Activated naive CD8-positive, alpha-beta T cell treated with anti-CD3 and anti-CD28 coated beads for 36 hours (primary cell): Measurements from ENCODE around the gene ZBTB16. TPM values are rescaled to one million over a fixed set of nuclear protein-coding genes. Genes with fewer than 3 reads are reported as not detected.

Experiments used
- DNase-seq: peaks from one replicate; pipeline ENCODE4 v3.0.0; 2021
- H3K27ac Mint-ChIP-seq: one replicate; pipeline ENCODE4 v1.8.0; 2022; ENCODE audit warnings: mild to moderate bottlenecking, moderate library complexity, mixed read lengths
- H3K27me3 Mint-ChIP-seq: one replicate; pipeline ENCODE4 v1.8.0; 2022; ENCODE audit warnings: mild to moderate bottlenecking, mixed read lengths
- H3K36me3 Mint-ChIP-seq: one replicate; pipeline ENCODE4 v1.8.0; 2021; ENCODE audit warnings: mild to moderate bottlenecking, mixed read lengths
- H3K4me1 Mint-ChIP-seq: one replicate; pipeline ENCODE4 v1.8.0; 2021; ENCODE audit warnings: mixed read lengths
- H3K4me3 Mint-ChIP-seq: one replicate; pipeline ENCODE4 v1.8.0; 2022; ENCODE audit warnings: mild to moderate bottlenecking, moderate library complexity, mixed read lengths
- H3K9me3 Mint-ChIP-seq: one replicate; pipeline ENCODE4 v1.8.0; 2022; ENCODE audit warnings: mixed read lengths
- total RNA-seq, 2 experiments: library from RNA; stranded (reverse); gene quantifications; one replicate each; pipeline ENCODE4 v1.2.3, GENCODE V29; 2021

ZBTB16 gene
- total RNA-seq, 2 experiments from 2014 or later = 1.7 to 2.1 TPM

DNA sequence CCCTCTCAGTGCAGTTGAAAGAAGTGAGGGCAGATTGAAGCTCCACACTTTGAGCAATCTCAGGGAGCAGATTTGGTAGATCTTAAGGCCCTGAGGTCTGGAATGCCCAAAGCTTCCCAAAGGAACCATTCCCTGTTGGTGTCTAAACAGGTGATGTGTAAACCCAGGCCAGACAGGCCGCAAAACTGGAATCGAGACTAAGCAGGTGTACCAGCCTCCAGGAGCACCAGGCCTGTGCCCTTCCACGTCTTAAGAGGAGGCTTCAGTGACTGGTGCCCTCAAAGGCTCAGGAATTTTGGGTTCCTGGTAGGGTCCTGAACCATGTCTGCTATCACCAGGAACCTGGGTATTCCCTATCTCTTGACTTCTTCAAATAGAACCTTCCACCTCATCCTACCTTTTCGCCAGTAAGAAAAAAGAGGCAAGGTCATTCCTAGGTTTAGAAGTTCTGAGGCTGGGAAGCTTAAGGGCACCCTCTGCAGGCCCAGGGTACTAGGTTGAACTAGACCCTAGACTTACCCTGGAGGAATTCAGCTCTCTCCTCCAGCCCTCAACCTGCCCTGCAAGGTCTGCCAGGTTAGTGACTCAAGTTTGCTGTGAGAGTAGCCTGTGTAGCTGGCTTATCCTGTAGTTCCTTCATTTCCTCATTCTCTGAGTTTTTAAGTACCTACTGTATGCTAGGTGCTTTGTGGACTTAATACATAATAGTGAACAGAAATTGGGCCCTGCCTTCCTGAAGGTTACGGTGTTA, 136.6 kb downstream of the ZBTB16 start:
- H3K27me3 Mint-ChIP-seq = no peaks in the 10 kb centered on the region

DNA sequence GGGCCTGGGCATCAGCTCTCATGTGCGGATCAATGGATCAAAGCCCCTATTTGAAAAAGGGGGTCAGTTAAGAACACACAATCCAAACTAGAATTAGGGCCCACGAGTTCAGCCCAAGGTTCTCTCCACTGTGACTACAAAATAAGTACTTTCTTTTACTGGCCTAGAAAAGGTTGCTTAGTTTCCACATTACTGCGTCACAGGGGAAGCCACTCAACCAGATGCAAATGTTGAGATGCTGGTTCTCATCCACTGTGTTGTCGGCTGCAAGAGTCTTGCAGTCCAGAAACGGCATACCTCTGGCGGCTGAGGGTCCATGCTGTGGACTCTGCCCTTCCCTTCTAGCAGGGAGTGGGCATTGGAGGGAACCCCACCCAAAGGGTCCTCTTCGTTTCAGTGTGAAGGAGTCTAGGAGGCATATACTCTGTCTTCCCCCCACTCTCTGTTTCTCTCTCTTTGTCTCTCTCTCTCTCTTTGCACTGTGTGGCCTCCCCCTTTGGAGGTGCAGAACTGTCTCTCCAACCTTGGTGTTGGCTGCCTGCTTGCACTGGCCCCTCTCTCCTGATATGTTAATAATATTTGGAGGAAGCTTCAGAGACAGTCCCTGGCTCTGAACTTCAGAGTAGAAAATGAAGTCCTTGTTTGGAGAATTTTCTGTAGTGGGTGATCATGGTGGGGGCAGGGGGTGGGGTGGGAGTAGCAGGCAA, 137.6 kb downstream of the ZBTB16 start:
- no peaks in the 10 kb centered on the region for H3K36me3 Mint-ChIP-seq
- H3K4me3 Mint-ChIP-seq = no peak overlapping the region
- H3K9me3 Mint-ChIP-seq = peaks cover 1% of the 10 kb centered on the region
- H3K27ac Mint-ChIP-seq = no peak overlapping the region
- DNase-seq = no peak
- H3K4me1 Mint-ChIP-seq = peaks cover 3% of the 10 kb centered on the region
- no peaks in the 10 kb centered on the region for H3K27me3 Mint-ChIP-seq

More for the DNA sequence above, 136.6 kb downstream of the ZBTB16 start:
- Mint-ChIP-seq H3K4me1 (peaks cover 3% of the 10 kb centered on the region), H3K9me3 (peaks cover 9% of the 10 kb centered on the region), H3K36me3 (peaks cover 2% of the 10 kb centered on the region), H3K27ac (no peak overlapping the region), H3K4me3 (no peak overlapping the region)
- no peak for DNase-seq

DNA sequence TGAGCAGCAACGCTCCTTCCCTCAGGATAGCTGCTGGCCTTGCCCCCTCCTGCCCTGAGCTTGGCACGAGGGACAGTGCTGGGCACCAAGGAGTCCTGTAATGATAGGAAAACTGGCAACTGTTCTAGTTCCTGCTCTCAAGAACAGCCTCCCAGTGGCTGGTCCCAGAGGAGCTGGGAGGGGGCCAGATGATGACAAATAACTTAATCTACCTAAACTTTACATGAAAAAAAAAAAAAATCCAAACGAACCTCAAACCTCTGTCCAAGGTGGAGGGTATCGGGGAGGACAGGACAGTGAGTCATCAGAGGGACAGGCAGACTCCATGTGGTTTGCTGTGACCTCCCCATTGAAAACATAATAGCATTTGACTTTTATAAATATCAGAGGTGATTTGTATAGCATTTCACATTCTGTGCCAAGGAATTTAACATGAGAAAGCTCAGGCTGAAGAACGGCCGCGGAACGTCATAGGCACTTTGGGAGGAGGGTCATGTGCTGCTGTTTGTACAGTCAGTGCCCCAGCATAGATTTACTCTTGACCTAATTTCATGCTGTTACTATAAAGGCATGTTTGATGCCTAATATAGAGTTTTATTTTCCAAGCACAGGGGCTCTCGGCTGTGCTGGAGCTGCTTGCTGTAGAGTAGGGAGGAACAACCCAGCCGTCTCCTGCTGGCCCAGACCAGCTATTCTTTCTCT, 138.4 kb downstream of the ZBTB16 start:
- DNase-seq = no peak
- Mint-ChIP-seq H3K36me3 (no peaks in the 10 kb centered on the region), H3K9me3 (no peaks in the 10 kb centered on the region), H3K4me3 (no peak overlapping the region), H3K27ac (no peak overlapping the region), H3K27me3 (no peaks in the 10 kb centered on the region), H3K4me1 (peaks cover 3% of the 10 kb centered on the region)

DNA sequence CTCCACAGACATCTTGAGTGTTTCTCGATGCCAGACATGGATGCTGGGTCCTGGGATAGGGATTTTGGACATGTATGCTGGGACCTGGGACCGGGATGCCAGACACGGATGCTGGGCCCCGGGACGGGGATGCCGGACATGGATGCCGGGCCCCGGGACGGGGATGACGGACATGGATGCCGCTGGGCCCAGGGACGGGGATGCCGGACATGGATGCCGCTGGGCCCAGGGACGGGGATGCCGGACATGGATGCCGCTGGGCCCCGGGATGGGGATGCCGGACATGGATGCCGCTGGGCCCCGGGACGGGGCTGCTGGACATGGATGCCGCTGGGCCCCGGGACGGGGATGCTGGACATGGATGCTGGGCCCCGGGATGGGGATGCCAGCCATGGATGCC, 139.5 kb downstream of the ZBTB16 start:
- DNase-seq = no peak
- Mint-ChIP-seq H3K27me3 (no peaks in the 10 kb centered on the region), H3K4me3 (no peak overlapping the region), H3K36me3 (no peaks in the 10 kb centered on the region), H3K9me3 (no peaks in the 10 kb centered on the region), H3K27ac (no peak overlapping the region), H3K4me1 (peaks cover 3% of the 10 kb centered on the region)

DNA sequence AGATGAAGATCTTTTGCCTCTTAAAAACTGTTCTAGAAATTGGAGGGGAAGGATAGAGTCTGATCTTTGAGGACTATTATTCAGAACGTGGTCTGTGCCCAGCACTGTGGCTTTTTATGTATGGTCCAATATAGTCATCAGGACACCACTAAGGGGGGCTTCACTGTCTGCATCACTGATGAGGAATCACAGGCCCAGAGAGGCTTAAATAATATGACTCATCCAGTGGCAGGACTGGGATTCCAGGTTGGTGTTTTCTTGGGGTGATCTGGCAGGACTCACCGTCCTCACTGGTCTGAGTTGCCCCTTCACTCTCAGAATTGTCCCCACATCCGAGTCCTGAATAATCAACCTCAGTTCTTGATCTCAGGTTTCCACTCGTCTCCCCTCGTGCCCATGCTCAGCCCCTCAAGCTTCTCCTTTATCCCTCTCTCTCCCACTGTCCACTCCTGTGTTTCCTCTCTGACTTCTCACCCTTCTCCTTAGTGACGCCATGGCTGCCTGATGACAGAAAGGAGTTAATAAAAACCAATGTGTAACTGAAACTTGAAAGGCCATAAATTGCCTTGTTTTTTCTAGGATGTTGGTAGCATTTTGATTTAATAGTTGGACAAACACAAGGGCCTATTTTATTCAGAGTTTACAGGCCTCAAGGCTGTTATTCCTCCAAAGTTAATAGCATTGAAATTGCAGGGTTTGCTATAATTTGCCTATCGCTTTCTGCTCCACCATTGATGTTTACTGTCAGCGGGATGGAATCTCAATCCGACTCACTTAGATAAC, 141.0 kb downstream of the ZBTB16 start:
- Mint-ChIP-seq H3K4me3 (no peak overlapping the region), H3K27ac (no peak overlapping the region), H3K36me3 (no peaks in the 10 kb centered on the region), H3K27me3 (no peaks in the 10 kb centered on the region), H3K4me1 (no peaks in the 10 kb centered on the region), H3K9me3 (no peaks in the 10 kb centered on the region)
- no peak for DNase-seq

DNA sequence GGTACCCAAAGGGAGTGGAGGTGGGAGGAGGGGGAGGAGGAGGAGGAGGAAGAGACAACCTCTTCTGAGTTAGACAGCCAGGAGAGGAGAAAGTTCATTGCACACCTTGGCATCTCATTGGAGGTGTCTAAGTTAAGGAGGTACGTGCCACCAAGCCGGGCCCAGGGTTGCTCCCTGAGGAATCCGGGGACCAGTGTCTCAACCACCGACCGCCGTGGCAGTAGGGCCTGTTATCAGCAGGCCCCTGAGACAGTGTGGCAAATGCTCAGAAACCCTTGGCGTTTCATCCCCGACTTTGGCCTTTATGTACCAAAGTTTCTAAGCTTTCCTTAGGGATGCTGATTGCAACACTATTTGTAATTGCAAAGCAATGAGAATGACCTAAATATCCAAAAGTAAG, 141.7 kb downstream of the ZBTB16 start:
- no peak overlapping the region for H3K27ac Mint-ChIP-seq
- H3K4me3 Mint-ChIP-seq = no peak overlapping the region
- no peaks in the 10 kb centered on the region for H3K27me3 Mint-ChIP-seq
- no peaks in the 10 kb centered on the region for H3K9me3 Mint-ChIP-seq
- H3K4me1 Mint-ChIP-seq = no peaks in the 10 kb centered on the region
- H3K36me3 Mint-ChIP-seq = no peaks in the 10 kb centered on the region
- no peak for DNase-seq

DNA sequence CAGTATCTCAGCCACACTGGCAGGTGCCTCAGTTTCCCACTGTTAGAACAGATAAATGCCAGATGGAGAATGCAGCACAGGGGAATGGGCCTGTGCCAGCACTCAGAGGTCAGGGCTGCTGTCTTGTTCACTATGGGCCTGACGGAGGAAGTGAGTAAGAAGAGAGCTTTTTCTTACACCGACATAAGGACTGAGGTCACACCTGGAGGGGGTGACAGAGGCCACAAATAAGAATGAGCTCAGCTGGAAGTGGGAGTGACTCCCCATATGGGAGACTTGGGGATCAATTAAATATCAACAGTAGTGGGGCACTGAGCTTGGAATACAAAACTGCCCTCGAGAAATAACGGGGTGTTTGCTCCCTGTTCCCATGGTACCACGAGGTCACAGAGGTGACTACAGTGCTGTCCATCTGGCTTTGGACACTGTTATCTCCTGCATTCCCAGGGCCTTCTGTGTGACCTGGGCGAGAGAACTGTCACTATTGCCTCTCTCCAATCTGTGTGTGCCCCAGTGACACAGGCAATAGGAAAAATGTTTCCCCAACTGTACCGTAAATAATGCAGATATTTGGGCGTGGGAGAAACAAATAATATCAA, 142.6 kb downstream of the ZBTB16 start:
- Mint-ChIP-seq H3K4me1 (no peaks in the 10 kb centered on the region), H3K27me3 (no peaks in the 10 kb centered on the region), H3K4me3 (no peak overlapping the region), H3K9me3 (no peaks in the 10 kb centered on the region), H3K36me3 (no peaks in the 10 kb centered on the region), H3K27ac (no peak overlapping the region)
- DNase-seq = no peak

DNA sequence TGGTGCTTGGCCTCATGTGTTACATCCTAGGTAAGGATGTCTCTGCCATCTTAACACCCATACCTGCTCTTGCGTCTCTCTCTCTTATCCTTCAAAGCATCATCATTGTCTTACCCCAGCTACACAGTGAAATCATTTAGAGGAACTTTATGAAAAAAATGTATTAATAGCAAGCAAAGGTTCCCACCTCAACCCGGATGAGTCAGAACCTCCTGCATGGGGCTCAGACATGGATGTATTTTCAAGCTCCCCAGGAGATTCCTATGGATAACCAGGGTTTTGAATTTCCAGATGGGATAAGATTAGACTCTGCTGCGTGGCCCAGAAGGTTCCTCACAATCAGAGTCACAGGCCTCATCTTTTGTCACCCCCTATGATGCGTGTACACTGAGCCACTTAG, 147.6 kb downstream of the ZBTB16 start:
- H3K4me3 Mint-ChIP-seq = no peak overlapping the region
- no peaks in the 10 kb centered on the region for H3K27me3 Mint-ChIP-seq
- H3K36me3 Mint-ChIP-seq = no peaks in the 10 kb centered on the region
- H3K9me3 Mint-ChIP-seq = no peaks in the 10 kb centered on the region
- no peak overlapping the region for H3K27ac Mint-ChIP-seq
- DNase-seq = no peak
- H3K4me1 Mint-ChIP-seq = peaks cover 14% of the 10 kb centered on the region

DNA sequence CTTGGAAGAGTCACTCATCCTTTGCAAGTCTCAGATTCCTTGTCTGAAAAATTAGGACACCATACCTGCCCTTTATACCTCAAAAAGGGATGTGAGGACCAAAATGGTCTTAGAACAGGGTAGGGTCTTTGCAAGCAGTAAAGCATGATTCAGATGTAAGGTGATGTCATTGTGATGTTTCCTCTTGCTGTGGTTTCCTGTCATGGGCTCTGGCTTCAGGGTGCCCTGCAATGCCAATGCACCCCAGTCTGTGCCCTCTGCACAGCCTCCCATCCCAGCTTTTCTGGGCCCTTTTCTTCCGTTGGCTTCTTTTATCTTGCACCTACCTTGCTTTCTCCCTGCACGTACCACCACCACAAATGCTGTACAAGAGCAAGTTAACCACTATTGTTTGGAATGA, 148.9 kb downstream of the ZBTB16 start:
- peak; percentile 6 for DNase-seq
- no peaks in the 10 kb centered on the region for H3K9me3 Mint-ChIP-seq
- no peaks in the 10 kb centered on the region for H3K36me3 Mint-ChIP-seq
- no peak overlapping the region for H3K27ac Mint-ChIP-seq
- H3K4me3 Mint-ChIP-seq = no peak overlapping the region
- peaks cover 14% of the 10 kb centered on the region for H3K4me1 Mint-ChIP-seq
- no peaks in the 10 kb centered on the region for H3K27me3 Mint-ChIP-seq

DNA sequence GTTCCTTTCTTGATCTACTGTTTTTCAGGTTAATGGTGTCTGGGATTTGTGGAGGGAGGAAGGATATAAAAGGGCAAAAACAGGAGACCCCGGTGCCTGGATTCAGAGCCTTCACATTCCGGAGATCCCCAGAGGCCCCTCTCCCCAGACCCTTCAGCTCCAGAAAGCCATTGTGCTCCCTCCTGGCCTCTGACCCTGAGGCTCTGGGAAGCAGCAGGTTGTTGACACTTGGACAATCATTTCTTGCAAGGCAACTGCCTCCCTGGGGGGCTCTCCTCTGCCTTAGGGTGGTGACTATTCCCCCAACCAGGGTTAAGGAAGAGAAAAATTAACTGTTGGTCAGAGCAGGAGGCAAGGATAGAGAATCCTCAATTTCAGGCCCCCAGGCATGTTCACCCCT, 149.8 kb downstream of the ZBTB16 start:
- Mint-ChIP-seq H3K36me3 (no peaks in the 10 kb centered on the region), H3K27ac (no peak overlapping the region), H3K4me1 (peaks cover 14% of the 10 kb centered on the region), H3K9me3 (no peaks in the 10 kb centered on the region), H3K4me3 (no peak overlapping the region), H3K27me3 (no peaks in the 10 kb centered on the region)
- DNase-seq = no peak

DNA sequence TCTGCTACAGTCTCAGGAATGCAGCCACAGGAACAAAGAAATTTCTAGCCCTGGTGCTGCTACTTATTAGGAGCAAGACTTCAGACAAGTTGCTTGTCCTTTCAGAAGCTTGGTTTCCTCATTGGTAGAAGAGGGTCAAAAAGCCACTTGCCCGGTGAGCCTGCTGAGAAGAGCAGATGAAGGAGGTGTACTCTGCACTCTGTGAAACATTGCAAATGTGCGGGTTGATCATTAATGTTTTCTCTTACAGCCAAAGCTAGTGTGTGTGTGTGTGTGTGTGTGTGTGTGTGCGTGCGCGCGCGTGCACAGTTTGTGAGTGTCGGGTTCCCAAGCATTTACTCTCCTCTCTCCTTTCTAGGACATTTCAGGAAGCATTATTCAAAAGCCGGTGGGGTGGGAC, 150.4 kb downstream of the ZBTB16 start:
- H3K4me3 Mint-ChIP-seq = no peak overlapping the region
- no peak overlapping the region for H3K27ac Mint-ChIP-seq

DNA sequence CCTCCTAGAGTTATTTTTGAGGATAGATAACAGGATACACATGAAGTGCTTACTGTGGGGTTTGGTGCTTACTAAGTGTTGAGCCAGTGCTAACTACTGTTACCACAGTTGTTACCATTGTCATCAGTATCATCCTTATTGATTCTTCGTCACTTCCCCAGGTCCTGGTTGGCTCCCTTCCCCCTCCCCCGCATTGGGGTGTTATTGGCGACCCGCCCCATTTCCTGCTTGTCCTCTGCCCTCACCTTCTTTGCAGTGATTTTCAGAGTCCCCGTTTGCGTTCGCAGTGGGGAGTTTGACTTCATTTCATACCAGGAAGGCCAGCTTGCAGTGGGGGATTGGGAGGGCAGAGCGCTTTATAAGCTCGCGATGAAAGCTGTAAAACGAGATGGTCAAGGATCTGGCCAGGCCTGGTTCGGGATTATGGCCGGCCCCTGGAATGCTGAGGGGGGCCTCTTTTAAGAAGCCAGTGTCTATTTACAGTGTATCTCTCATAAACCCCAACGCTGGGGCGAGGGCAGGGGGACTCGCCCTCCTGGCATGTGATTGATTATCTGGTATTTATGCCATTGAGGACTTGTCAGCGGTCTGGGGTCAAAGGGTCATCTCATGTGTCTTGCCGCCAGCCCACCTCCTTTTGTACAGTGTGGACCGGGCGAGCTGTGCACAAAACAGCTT, 152.1 kb downstream of the ZBTB16 start:
- DNase-seq = no peak
- H3K9me3 Mint-ChIP-seq = no peaks in the 10 kb centered on the region
- no peaks in the 10 kb centered on the region for H3K36me3 Mint-ChIP-seq
- H3K27ac Mint-ChIP-seq = no peak overlapping the region
- H3K27me3 Mint-ChIP-seq = no peaks in the 10 kb centered on the region
- H3K4me1 Mint-ChIP-seq = peaks cover 20% of the 10 kb centered on the region
- no peak overlapping the region for H3K4me3 Mint-ChIP-seq

More for the DNA sequence above, 150.4 kb downstream of the ZBTB16 start:
- no peaks in the 10 kb centered on the region for H3K9me3 Mint-ChIP-seq
- H3K36me3 Mint-ChIP-seq = no peaks in the 10 kb centered on the region
- peaks cover 14% of the 10 kb centered on the region for H3K4me1 Mint-ChIP-seq
- no peaks in the 10 kb centered on the region for H3K27me3 Mint-ChIP-seq
- DNase-seq = no peak

DNA sequence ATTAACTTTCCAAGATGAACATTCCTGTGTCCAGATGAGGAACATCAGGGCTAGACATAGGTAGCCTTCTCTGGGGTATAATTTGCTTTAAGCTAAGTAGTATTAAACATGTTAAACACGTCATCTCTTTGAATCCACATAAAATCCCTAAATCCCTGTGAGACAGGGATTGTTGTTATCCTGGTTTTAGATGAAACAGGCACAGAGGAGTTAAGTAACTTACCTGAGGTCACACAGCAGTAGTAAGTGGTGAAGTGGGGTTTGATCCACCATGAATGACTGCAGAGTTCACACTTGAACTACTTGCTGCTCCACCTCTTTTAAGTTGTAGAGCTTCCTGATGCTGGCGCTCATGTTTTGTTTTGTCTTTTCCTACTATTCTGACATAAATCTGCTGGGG, 154.1 kb downstream of the ZBTB16 start:
- peaks cover 17% of the 10 kb centered on the region for H3K4me1 Mint-ChIP-seq
- DNase-seq = no peak
- no peak overlapping the region for H3K27ac Mint-ChIP-seq
- no peak overlapping the region for H3K4me3 Mint-ChIP-seq
- no peaks in the 10 kb centered on the region for H3K9me3 Mint-ChIP-seq
- H3K27me3 Mint-ChIP-seq = no peaks in the 10 kb centered on the region
- H3K36me3 Mint-ChIP-seq = no peaks in the 10 kb centered on the region

DNA sequence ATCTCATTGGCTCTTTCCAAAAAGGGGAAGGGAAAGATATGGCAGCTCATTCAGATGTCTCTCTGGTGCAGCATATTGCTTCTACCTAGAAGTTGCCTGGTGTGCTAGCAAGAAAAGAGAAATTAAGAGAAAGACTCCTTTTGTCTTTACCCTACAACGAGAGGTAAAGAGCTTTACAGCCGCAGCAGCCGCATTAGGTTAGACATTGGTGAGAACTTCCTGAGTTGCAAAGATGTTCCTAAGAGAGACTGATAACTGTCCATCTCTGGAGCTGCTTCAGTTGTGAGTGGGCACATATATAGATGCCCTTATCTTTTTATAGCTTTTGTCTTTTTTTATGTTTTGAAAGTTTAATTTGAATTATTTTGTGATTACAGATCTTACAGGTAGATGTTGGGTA, 155.9 kb downstream of the ZBTB16 start:
- Mint-ChIP-seq H3K27ac (no peak overlapping the region), H3K4me1 (peaks cover 11% of the 10 kb centered on the region), H3K9me3 (no peaks in the 10 kb centered on the region), H3K4me3 (no peak overlapping the region), H3K27me3 (no peaks in the 10 kb centered on the region), H3K36me3 (no peaks in the 10 kb centered on the region)
- no peak for DNase-seq
